NCI-H2196 treated with DMSO at 0.1 percent for 48 hours (cell line): ENCODE measurements around the gene PARP8.
"Not testable (repeated sequence)": the region's sequence is repeated elsewhere in the genome, so short reads cannot be mapped to it uniquely, and the experiment has no call there.

Experiments used
- DNase-seq: peaks from one replicate; lab custom pipeline; 2025; ENCODE audit not compliant: unreplicated experiment; lab: John Stamatoyannopoulos, UW

PARP8 gene

GRCh38 chr5:50666261-50667022 lies at the start of gene PARP8:
TSS of gene PARP8 (plus strand) at chr5:50666637. CDS start at chr5:50667096, 459 bp downstream.
- no peak for DNase-seq

- DNase-seq: no peak
Measured at GRCh38 chr5:50623666-50624065, 42.8 kb upstream of the PARP8 start.

- DNase-seq: not testable (repeated sequence)
Measured at GRCh38 chr5:50634866-50635265, 31.6 kb upstream of the PARP8 start.

GRCh38 chr5:50637576-50637975 lies 28.9 kb upstream of the PARP8 start:
- DNase-seq: not testable (repeated sequence)

- no peak for DNase-seq
Measured at GRCh38 chr5:50646591-50646990, 19.8 kb upstream of the PARP8 start.

- no peak for DNase-seq
Measured at GRCh38 chr5:50647726-50648125, 18.7 kb upstream of the PARP8 start.

- DNase-seq: no peak
Measured at GRCh38 chr5:50653946-50654345, 12.5 kb upstream of the PARP8 start.

GRCh38 chr5:50655067-50655809 lies 11.2 kb upstream of the PARP8 start:
- no peak for DNase-seq

GRCh38 chr5:50655810-50656205 lies 10.6 kb upstream of the PARP8 start:
- no peak for DNase-seq

- no peak for DNase-seq
Measured at GRCh38 chr5:50657044-50657443, 9.4 kb upstream of the PARP8 start.

GRCh38 chr5:50658246-50658645 lies 8.2 kb upstream of the PARP8 start:
- no peak for DNase-seq

- no peak for DNase-seq
Measured at GRCh38 chr5:50663636-50664035, 2.8 kb upstream of the PARP8 start.

- DNase-seq: no peak
Measured at GRCh38 chr5:50665091-50665490, 1.3 kb upstream of the PARP8 start.

GRCh38 chr5:50665761-50666202 lies 655 bp upstream of the PARP8 start:
- DNase-seq: not testable (repeated sequence)

- no peak for DNase-seq
Measured at GRCh38 chr5:50667023-50667652, 701 bp downstream of the PARP8 start.

GRCh38 chr5:50667653-50668595 lies 1.5 kb downstream of the PARP8 start:
- no peak for DNase-seq

- DNase-seq: not testable (repeated sequence)
Measured at GRCh38 chr5:50668636-50669035, 2.2 kb downstream of the PARP8 start.

- no peak for DNase-seq
Measured at GRCh38 chr5:50672663-50673062, 6.2 kb downstream of the PARP8 start.

GRCh38 chr5:50673444-50673843 lies 7.0 kb downstream of the PARP8 start:
- DNase-seq: not testable (repeated sequence)

GRCh38 chr5:50675385-50675784 lies 8.9 kb downstream of the PARP8 start:
- no peak for DNase-seq

- DNase-seq: not testable (repeated sequence)
Measured at GRCh38 chr5:50679554-50679953, 13.1 kb downstream of the PARP8 start.
